GM18873 (cell line): ENCODE measurements around the gene CLRN2.
"Not testable (repeated sequence)": the region's sequence is repeated elsewhere in the genome, so short reads cannot be mapped to it uniquely, and the experiment has no call there.

ENCODE experiments used
- ATAC-seq: cut with Tn5 transposase; IDR thresholded peaks from one replicate; pipeline ENCODE4 v1.9.1; 2021; ENCODE audit warnings: mild to moderate bottlenecking, moderate library complexity, moderate number of reproducible peaks; ENCODE audit not compliant: unreplicated experiment, low FRiP score

The CLRN2 gene

GRCh38 chr4:17544205-17544604 is 29.2 kb downstream of the CLRN2 start:
- no peak for ATAC-seq

- ATAC-seq: no peak
Measured at GRCh38 chr4:17544831-17545234, 29.9 kb downstream of the CLRN2 start.

GRCh38 chr4:17545374-17546140 is 30.6 kb downstream of the CLRN2 start:
- no peak for ATAC-seq

GRCh38 chr4:17546222-17546621 is 31.3 kb downstream of the CLRN2 start:
- no peak for ATAC-seq

- ATAC-seq: no peak
Measured at GRCh38 chr4:17546678-17547077, 31.7 kb downstream of the CLRN2 start.

- ATAC-seq: no peak
Measured at GRCh38 chr4:17550549-17550948, 35.6 kb downstream of the CLRN2 start.

- ATAC-seq: no peak
Measured at GRCh38 chr4:17552427-17552826, 37.5 kb downstream of the CLRN2 start.

GRCh38 chr4:17554568-17554967 is 39.6 kb downstream of the CLRN2 start:
- no peak for ATAC-seq

- ATAC-seq: no peak
Measured at GRCh38 chr4:17556498-17556897, 41.5 kb downstream of the CLRN2 start.

GRCh38 chr4:17557880-17558279 is 42.9 kb downstream of the CLRN2 start:
- no peak for ATAC-seq

GRCh38 chr4:17558941-17559708 is 44.2 kb downstream of the CLRN2 start:
- ATAC-seq: no peak

GRCh38 chr4:17559709-17560048 is 44.7 kb downstream of the CLRN2 start:
- ATAC-seq: no peak

- ATAC-seq: no peak
Measured at GRCh38 chr4:17560065-17560673, 45.2 kb downstream of the CLRN2 start.

- no peak for ATAC-seq
Measured at GRCh38 chr4:17561195-17561909, 46.4 kb downstream of the CLRN2 start.

- no peak for ATAC-seq
Measured at GRCh38 chr4:17562157-17562556, 47.2 kb downstream of the CLRN2 start.

- ATAC-seq: no peak
Measured at GRCh38 chr4:17565846-17566245, 50.9 kb downstream of the CLRN2 start.

GRCh38 chr4:17567271-17567670 is 52.3 kb downstream of the CLRN2 start:
- no peak for ATAC-seq

- ATAC-seq: no peak
Measured at GRCh38 chr4:17574206-17574605, 59.2 kb downstream of the CLRN2 start.

GRCh38 chr4:17575177-17575576 is 60.2 kb downstream of the CLRN2 start:
- not testable (repeated sequence) for ATAC-seq
